ENCODE measurements around the gene GPRIN1.
A peak's percentile ranks its signal among the peaks of the same experiment; 100 is the strongest.
"Not testable (repeated sequence)": the region's sequence is repeated elsewhere in the genome, so short reads cannot be mapped to it uniquely, and the experiment has no call there.

Gene GPRIN1

GRCh38 chr5:176596069-176596644 lies 13.8 kb downstream of the GPRIN1 start:
- no peak for DNase-seq

GRCh38 chr5:176595386-176595943 lies 14.5 kb downstream of the GPRIN1 start:
- DNase-seq = no peak

- no peak for DNase-seq
These were observed 15.4 kb downstream of the GPRIN1 start for GRCh38 chr5:176594554-176594953.

- DNase-seq = no peak
These were observed 16.6 kb downstream of the GPRIN1 start for GRCh38 chr5:176593273-176593869.

- no peak for DNase-seq
These were observed 17.4 kb downstream of the GPRIN1 start for GRCh38 chr5:176592573-176592972.

GRCh38 chr5:176591667-176592066 lies 18.3 kb downstream of the GPRIN1 start:
- not testable (repeated sequence) for DNase-seq

- DNase-seq = peak; percentile 95
These were observed 19.8 kb downstream of the GPRIN1 start for GRCh38 chr5:176590035-176590717.

- no peak for DNase-seq
These were observed 20.8 kb downstream of the GPRIN1 start for GRCh38 chr5:176589039-176589769.

GRCh38 chr5:176588297-176588696 lies 21.7 kb downstream of the GPRIN1 start:
- no peak for DNase-seq

- no peak for DNase-seq
These were observed 22.6 kb downstream of the GPRIN1 start for GRCh38 chr5:176587398-176587797.

GRCh38 chr5:176583076-176583475 lies 26.9 kb downstream of the GPRIN1 start:
- DNase-seq = no peak

GRCh38 chr5:176581361-176581760 lies 28.6 kb downstream of the GPRIN1 start:
- no peak for DNase-seq

- no peak for DNase-seq
These were observed 30.6 kb downstream of the GPRIN1 start for GRCh38 chr5:176579323-176579722.

- DNase-seq = peak; percentile 94
These were observed 31.6 kb downstream of the GPRIN1 start for GRCh38 chr5:176578391-176578808.

GRCh38 chr5:176577312-176578176 lies 32.4 kb downstream of the GPRIN1 start:
- no peak for DNase-seq

- DNase-seq = no peak
These were observed 34.2 kb downstream of the GPRIN1 start for GRCh38 chr5:176575488-176576422.

- DNase-seq = no peak
These were observed 34.9 kb downstream of the GPRIN1 start for GRCh38 chr5:176575066-176575465.

GRCh38 chr5:176574297-176574591 lies 35.7 kb downstream of the GPRIN1 start:
- DNase-seq = no peak

- DNase-seq = peak; percentile 75
These were observed 36.2 kb downstream of the GPRIN1 start for GRCh38 chr5:176573564-176574296.

- peak; percentile 32 for DNase-seq
These were observed 39.9 kb downstream of the GPRIN1 start for GRCh38 chr5:176570044-176570443.

- no peak for DNase-seq
These were observed 41.3 kb downstream of the GPRIN1 start for GRCh38 chr5:176568657-176569056.

Measured in DMS53 (cell line).